Mucosa of descending colon (tissue), 3 donors: Measurements from ENCODE around the gene PADI2. TPM values are rescaled to one million over a fixed set of nuclear protein-coding genes. Genes with fewer than 3 reads are reported as not detected.

Experiments
- ATAC-seq: fragments of 200-7000 bp; cut with Tn5 transposase; one replicate; pipeline ENCODE4 v1.9.1; 2020; ENCODE audit warnings: mild to moderate bottlenecking, moderate library complexity
- DNase-seq, 3 donors: peaks; one replicate each; pipeline ENCODE4 v3.0.0-alpha.2; 2020
- H3K36me3 ChIP-seq: fragments of 200-600 bp; one replicate; pipeline ENCODE4 v1.8.0; 2021; ENCODE audit warnings: low read depth, mild to moderate bottlenecking
- H3K4me1 ChIP-seq: fragments of 200-600 bp; one replicate; pipeline ENCODE4 v1.8.0; 2021; ENCODE audit warnings: low read depth, mild to moderate bottlenecking
- H3K4me3 ChIP-seq: fragments of 200-600 bp; one replicate; pipeline ENCODE4 v1.8.0; 2021; ENCODE audit warnings: mild to moderate bottlenecking
- H3K9me3 ChIP-seq: fragments of 200-600 bp; one replicate; pipeline ENCODE4 v1.8.0; 2021; ENCODE audit warnings: mild to moderate bottlenecking
- intact Hi-C, 2 donors: fragments of 100-400 bp; cut with DNase I in 1 of 2; cut with micrococcal nuclease in 1 of 2; formaldehyde crosslinking; loops; one replicate each; pipeline versions ENCODE4 v1.11.0 to v1.11.1; 2022; cut with DNase I, micrococcal nuclease
- total RNA-seq, 3 donors: library from RNA; stranded (reverse); fragmentation: NEBNext Ultra II Directional in 2 of 3; extraction: Animal tissue kit (Norgen Biotek cat#: 25700) in 2 of 3; gene quantifications; one replicate each; pipeline versions ENCODE4 v1.2.1 to v1.2.4, GENCODE V29; 2021 to 2023
- TF ChIP-seq, protein P1 (sequence below): fragments of 200-600 bp; IDR thresholded peaks from one replicate; pipeline ENCODE4 v1.8.0; 2022; ENCODE audit warnings: antibody characterized with exemption, mild to moderate bottlenecking
- donor health status: DM: no; HTN: no; CAD: no; lungs with moderate emphysema.
- donor health status: DM: no; HTN: no; CAD: no.
- donor health status: DM: no; HTN: yes; CAD: no.

The PADI2 gene
- total RNA-seq, 3 donors from 2014 or later = 105 to 398 (median 163) TPM

GRCh38 chr1:17120962-17121837 lies 1.9 kb upstream of the PADI2 start:
- Histone ChIP-seq H3K9me3 (no peaks in the 10 kb centered on the region), H3K36me3 (no peaks in the 10 kb centered on the region), H3K4me1 (peaks cover 38% of the 10 kb centered on the region), H3K4me3 (no peak overlapping the region)
- TF ChIP-seq, protein P1, sequence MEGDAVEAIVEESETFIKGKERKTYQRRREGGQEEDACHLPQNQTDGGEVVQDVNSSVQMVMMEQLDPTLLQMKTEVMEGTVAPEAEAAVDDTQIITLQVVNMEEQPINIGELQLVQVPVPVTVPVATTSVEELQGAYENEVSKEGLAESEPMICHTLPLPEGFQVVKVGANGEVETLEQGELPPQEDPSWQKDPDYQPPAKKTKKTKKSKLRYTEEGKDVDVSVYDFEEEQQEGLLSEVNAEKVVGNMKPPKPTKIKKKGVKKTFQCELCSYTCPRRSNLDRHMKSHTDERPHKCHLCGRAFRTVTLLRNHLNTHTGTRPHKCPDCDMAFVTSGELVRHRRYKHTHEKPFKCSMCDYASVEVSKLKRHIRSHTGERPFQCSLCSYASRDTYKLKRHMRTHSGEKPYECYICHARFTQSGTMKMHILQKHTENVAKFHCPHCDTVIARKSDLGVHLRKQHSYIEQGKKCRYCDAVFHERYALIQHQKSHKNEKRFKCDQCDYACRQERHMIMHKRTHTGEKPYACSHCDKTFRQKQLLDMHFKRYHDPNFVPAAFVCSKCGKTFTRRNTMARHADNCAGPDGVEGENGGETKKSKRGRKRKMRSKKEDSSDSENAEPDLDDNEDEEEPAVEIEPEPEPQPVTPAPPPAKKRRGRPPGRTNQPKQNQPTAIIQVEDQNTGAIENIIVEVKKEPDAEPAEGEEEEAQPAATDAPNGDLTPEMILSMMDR = no peak
- DNase-seq (peak in 2 of 3 donors; percentile 61 to 63), ATAC-seq (no peak)
- intact Hi-C loops = no loop called here

DNA sequence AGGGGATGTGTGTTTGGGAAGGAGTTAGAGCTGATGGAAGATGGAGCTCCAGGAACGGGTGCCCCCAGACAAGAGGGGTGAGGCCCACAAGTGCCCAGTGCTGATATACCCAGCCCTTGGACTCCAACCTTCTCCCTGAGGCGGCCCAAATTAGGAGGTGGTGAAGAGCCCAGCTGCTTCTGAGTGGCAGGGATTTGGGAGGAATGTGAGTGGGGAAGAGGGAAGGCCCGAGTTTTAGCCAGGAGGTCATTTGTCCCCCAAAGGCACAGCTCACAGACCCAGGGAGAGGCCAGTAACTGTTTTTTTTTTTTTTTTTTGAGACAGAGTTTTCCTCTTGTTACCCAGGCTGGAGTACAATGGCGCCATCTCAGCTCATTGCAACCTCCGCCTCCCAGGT lies 1.2 kb upstream of the PADI2 start:
- H3K9me3 ChIP-seq = no peaks in the 10 kb centered on the region
- no peak overlapping the region for H3K4me3 ChIP-seq
- peaks cover 43% of the 10 kb centered on the region for H3K4me1 ChIP-seq
- TF ChIP-seq, protein P1 = no peak
- ATAC-seq = no peak
- intact Hi-C loops = no loop called here
- DNase-seq = no peak
- H3K36me3 ChIP-seq = no peaks in the 10 kb centered on the region

DNA sequence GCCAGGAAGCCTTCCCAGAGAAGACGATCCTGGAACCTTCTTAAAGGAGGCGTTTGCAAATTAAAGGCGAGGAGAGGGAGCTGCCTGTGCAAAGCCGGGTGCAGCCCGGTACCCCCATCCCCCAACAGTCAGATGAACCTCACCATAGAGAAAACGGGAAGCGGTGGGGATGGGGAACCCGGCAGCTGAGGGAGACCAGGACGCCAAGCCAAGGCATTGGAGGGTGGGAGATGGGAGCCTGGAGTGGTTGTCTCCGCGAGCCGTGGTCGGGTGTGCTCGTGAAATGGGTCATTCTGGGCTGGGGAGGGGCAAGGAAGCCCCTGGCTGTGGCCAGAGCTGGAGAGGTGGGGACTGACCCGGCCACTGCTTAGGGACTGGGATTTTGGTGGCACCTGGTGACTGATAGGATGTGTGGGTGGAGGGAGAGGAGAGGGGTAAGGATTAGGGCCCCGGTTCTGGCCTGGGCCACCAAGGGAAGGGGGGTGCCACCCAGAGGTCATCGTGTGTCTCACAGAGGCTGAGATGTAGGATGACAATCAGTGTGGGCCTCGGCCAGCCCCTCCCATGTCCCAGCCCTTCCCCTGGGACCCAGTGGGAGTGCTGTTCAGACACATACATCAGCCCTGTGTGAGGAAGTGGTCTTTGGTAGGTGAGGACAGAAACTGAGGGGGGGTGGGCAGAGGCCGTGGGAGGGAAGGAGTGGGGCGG lies 676 bp upstream of the PADI2 start:
- DNase-seq (peak; percentile 45 to 72 (median 57)), ATAC-seq (no peak)
- H3K9me3 ChIP-seq = no peaks in the 10 kb centered on the region
- no peak overlapping the region for H3K4me3 ChIP-seq
- intact Hi-C loops = no loop called here
- peaks cover 43% of the 10 kb centered on the region for H3K4me1 ChIP-seq
- no peaks in the 10 kb centered on the region for H3K36me3 ChIP-seq
- TF ChIP-seq, protein P1 = no peak

- Histone ChIP-seq H3K4me1 (peaks cover 52% of the 10 kb centered on the region), H3K9me3 (no peaks in the 10 kb centered on the region), H3K4me3 (peak overlapping the region; percentile 46), H3K36me3 (no peaks in the 10 kb centered on the region)
- peak in 2 of 3 donors; percentile 52 to 53 for DNase-seq
- intact Hi-C loops = no loop called here
- TF ChIP-seq, protein P1 = no peak
- peak; percentile 6 for ATAC-seq
These were observed 560 bp downstream of the PADI2 start for GRCh38 chr1:17118706-17119075.

DNA sequence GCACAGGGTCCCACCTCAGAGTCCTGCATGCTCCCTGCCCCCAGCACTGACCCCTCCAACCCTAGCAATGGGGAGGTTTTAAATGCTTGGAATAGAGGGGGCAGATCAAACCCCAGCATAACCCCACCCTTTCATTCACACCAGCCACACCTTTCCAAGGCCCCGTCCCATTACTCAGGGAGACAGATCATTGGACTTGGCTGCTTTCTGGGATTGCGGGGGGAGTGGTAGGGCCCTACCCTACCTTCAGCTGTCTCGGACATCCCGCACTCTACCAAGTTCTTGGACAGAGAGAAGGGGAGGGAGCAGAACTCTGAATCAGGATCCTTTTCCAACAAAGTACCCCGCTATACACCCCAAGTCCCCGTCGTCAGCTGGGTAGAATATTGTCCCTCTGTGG lies 983 bp downstream of the PADI2 start:
- H3K36me3 ChIP-seq = no peaks in the 10 kb centered on the region
- peak overlapping the region; percentile 46 for H3K4me3 ChIP-seq
- no peaks in the 10 kb centered on the region for H3K9me3 ChIP-seq
- peaks cover 53% of the 10 kb centered on the region for H3K4me1 ChIP-seq
- DNase-seq (peak in 2 of 3 donors; percentile 51 to 59), ATAC-seq (peak; percentile 45)
- TF ChIP-seq, protein P1 = no peak
- intact Hi-C loops = no loop called here
